ENCODE measurements around the gene GNPTG.

The GNPTG gene

GRCh38 chr16:1374418-1375297 is 22.9 kb downstream of the GNPTG start:
- H3K4me3 Mint-ChIP-seq: no peak overlapping the region
- CTCF ChIA-PET: no interaction called here
- H3K4me1 Mint-ChIP-seq: peaks cover 14% of the 10 kb centered on the region
- DNase-seq: no peak
- H3K36me3 Mint-ChIP-seq: peaks cover 5% of the 10 kb centered on the region
- no peaks in the 10 kb centered on the region for H3K9me3 Mint-ChIP-seq
- H3K27ac Mint-ChIP-seq: no peak overlapping the region
- H3K27me3 Mint-ChIP-seq: no peaks in the 10 kb centered on the region

GRCh38 chr16:1375298-1375640 is 23.5 kb downstream of the GNPTG start:
- H3K27me3 Mint-ChIP-seq: no peaks in the 10 kb centered on the region
- CTCF ChIA-PET: no interaction called here
- peaks cover 5% of the 10 kb centered on the region for H3K36me3 Mint-ChIP-seq
- no peak overlapping the region for H3K27ac Mint-ChIP-seq
- no peak for DNase-seq
- no peak overlapping the region for H3K4me3 Mint-ChIP-seq
- H3K9me3 Mint-ChIP-seq: no peaks in the 10 kb centered on the region
- peaks cover 18% of the 10 kb centered on the region for H3K4me1 Mint-ChIP-seq

- H3K4me3 Mint-ChIP-seq: no peak overlapping the region
- peak overlapping the region; percentile 33 for H3K27ac Mint-ChIP-seq
- DNase-seq: no peak
- peaks cover 19% of the 10 kb centered on the region for H3K4me1 Mint-ChIP-seq
- H3K36me3 Mint-ChIP-seq: peaks cover 5% of the 10 kb centered on the region
- H3K9me3 Mint-ChIP-seq: no peaks in the 10 kb centered on the region
- CTCF ChIA-PET: no interaction called here
- no peaks in the 10 kb centered on the region for H3K27me3 Mint-ChIP-seq
Measured at GRCh38 chr16:1375741-1376410, 24.1 kb downstream of the GNPTG start.

GRCh38 chr16:1377406-1378010 is 25.8 kb downstream of the GNPTG start:
- no peaks in the 10 kb centered on the region for H3K9me3 Mint-ChIP-seq
- H3K4me1 Mint-ChIP-seq: peaks cover 19% of the 10 kb centered on the region
- H3K27ac Mint-ChIP-seq: no peak overlapping the region
- H3K27me3 Mint-ChIP-seq: no peaks in the 10 kb centered on the region
- peaks cover 8% of the 10 kb centered on the region for H3K36me3 Mint-ChIP-seq
- CTCF ChIA-PET: interaction anchor here (1.9 to 3.5 kb wide), 2 partner anchors 8 to 14 kb away, joined by 4 to 14 read pairs; no protein-coding TSS in a partner anchor
- H3K4me3 Mint-ChIP-seq: no peak overlapping the region
- DNase-seq: no peak

- Mint-ChIP-seq H3K36me3 (peaks cover 8% of the 10 kb centered on the region), H3K9me3 (no peaks in the 10 kb centered on the region), H3K27ac (peak overlapping the region; percentile 73), H3K27me3 (no peaks in the 10 kb centered on the region), H3K4me1 (peaks cover 19% of the 10 kb centered on the region), H3K4me3 (peak overlapping the region; percentile 68)
- CTCF ChIA-PET: interaction anchor here (1.9 to 3.5 kb wide), 2 partner anchors 9 to 15 kb away, joined by 4 to 14 read pairs; no protein-coding TSS in a partner anchor
- no peak for DNase-seq
Measured at GRCh38 chr16:1378087-1378803, 26.5 kb downstream of the GNPTG start.

GRCh38 chr16:1378804-1379303 is 27.1 kb downstream of the GNPTG start:
- peak; percentile 66 for DNase-seq
- Mint-ChIP-seq H3K27ac (peak overlapping the region; percentile 73), H3K27me3 (no peaks in the 10 kb centered on the region), H3K36me3 (peaks cover 8% of the 10 kb centered on the region), H3K9me3 (no peaks in the 10 kb centered on the region), H3K4me3 (peak overlapping the region; percentile 68), H3K4me1 (peaks cover 19% of the 10 kb centered on the region)
- CTCF ChIA-PET: interaction anchor here (1.6 to 3.5 kb wide), 3 partner anchors 10 to 15 kb away, joined by 4 to 14 read pairs (median 4); no protein-coding TSS in a partner anchor

- peaks cover 8% of the 10 kb centered on the region for H3K36me3 Mint-ChIP-seq
- H3K4me3 Mint-ChIP-seq: peak overlapping the region; percentile 72
- DNase-seq: peak; percentile 73
- H3K27me3 Mint-ChIP-seq: no peaks in the 10 kb centered on the region
- no peaks in the 10 kb centered on the region for H3K9me3 Mint-ChIP-seq
- CTCF ChIA-PET: interaction anchor here (0.5 to 3.5 kb wide), 4 partner anchors 10 to 1034 kb away, joined by 3 to 14 read pairs (median 4); no protein-coding TSS in a partner anchor
- H3K27ac Mint-ChIP-seq: peak overlapping the region; percentile 87
- peaks cover 19% of the 10 kb centered on the region for H3K4me1 Mint-ChIP-seq
Measured at GRCh38 chr16:1379304-1380076, 27.8 kb downstream of the GNPTG start.

- no peak for DNase-seq
- Mint-ChIP-seq H3K36me3 (peaks cover 11% of the 10 kb centered on the region), H3K4me1 (peaks cover 19% of the 10 kb centered on the region), H3K4me3 (peak overlapping the region; percentile 72), H3K9me3 (no peaks in the 10 kb centered on the region), H3K27ac (peak overlapping the region; percentile 87), H3K27me3 (no peaks in the 10 kb centered on the region)
- CTCF ChIA-PET: interaction anchor here (0.5 to 3.5 kb wide), 4 partner anchors 15 to 1033 kb away, joined by 3 to 14 read pairs (median 4); no protein-coding TSS in a partner anchor
Measured at GRCh38 chr16:1380195-1380594, 28.5 kb downstream of the GNPTG start.

GRCh38 chr16:1381612-1382406 is 30.1 kb downstream of the GNPTG start:
- CTCF ChIA-PET: no interaction called here
- Mint-ChIP-seq H3K4me3 (no peak overlapping the region), H3K27me3 (no peaks in the 10 kb centered on the region), H3K9me3 (no peaks in the 10 kb centered on the region), H3K27ac (no peak overlapping the region), H3K4me1 (peaks cover 19% of the 10 kb centered on the region), H3K36me3 (peaks cover 6% of the 10 kb centered on the region)
- no peak for DNase-seq

GRCh38 chr16:1383556-1383955 is 31.8 kb downstream of the GNPTG start:
- CTCF ChIA-PET: no interaction called here
- Mint-ChIP-seq H3K27me3 (no peaks in the 10 kb centered on the region), H3K36me3 (peaks cover 6% of the 10 kb centered on the region), H3K27ac (no peak overlapping the region), H3K4me1 (peaks cover 9% of the 10 kb centered on the region), H3K4me3 (no peak overlapping the region), H3K9me3 (no peaks in the 10 kb centered on the region)
- no peak for DNase-seq

GRCh38 chr16:1385232-1385631 is 33.5 kb downstream of the GNPTG start:
- DNase-seq: no peak
- H3K27ac Mint-ChIP-seq: no peak overlapping the region
- peaks cover under 1% of the 10 kb centered on the region for H3K4me1 Mint-ChIP-seq
- H3K36me3 Mint-ChIP-seq: peaks cover 8% of the 10 kb centered on the region
- H3K9me3 Mint-ChIP-seq: no peaks in the 10 kb centered on the region
- H3K27me3 Mint-ChIP-seq: no peaks in the 10 kb centered on the region
- CTCF ChIA-PET: no interaction called here
- H3K4me3 Mint-ChIP-seq: no peak overlapping the region

GRCh38 chr16:1387331-1387730 is 35.6 kb downstream of the GNPTG start:
- H3K27me3 Mint-ChIP-seq: no peaks in the 10 kb centered on the region
- CTCF ChIA-PET: no interaction called here
- no peaks in the 10 kb centered on the region for H3K4me1 Mint-ChIP-seq
- no peaks in the 10 kb centered on the region for H3K9me3 Mint-ChIP-seq
- H3K27ac Mint-ChIP-seq: no peak overlapping the region
- H3K4me3 Mint-ChIP-seq: no peak overlapping the region
- peaks cover 9% of the 10 kb centered on the region for H3K36me3 Mint-ChIP-seq
- no peak for DNase-seq

All from activated naive CD4-positive, alpha-beta T cell treated with anti-CD3 and anti-CD28 coated beads, Interleukin-2, amount 10 ng/mL, durations not matched to agents 7 days and 5 days (primary cell).